H54 (cell line): ENCODE data around the gene EEA1.

Experiments
- DNase-seq: peaks from one replicate; pipeline ENCODE4 v3.0.0; 2011; ENCODE audit warnings: low spot score, mixed read lengths; ENCODE audit not compliant: insufficient read length
- FAIRE-seq: peaks from 3 replicates; lab custom pipeline; 2011; peaks lifted over from hg19 to GRCh38; lab: Jason Lieb, UNC
- POLR2A ChIP-seq: IDR thresholded peaks from 2 replicates; pipeline ENCODE4 v1.6.1; 2011; ENCODE audit warnings: low read depth, mild to moderate bottlenecking, low read length

The EEA1 gene

GRCh38 chr12:92786045-92786444 lies 143.1 kb downstream of the EEA1 start:
- no peak for TF ChIP-seq POLR2A
- DNase-seq (no peak), FAIRE-seq (no peak)

GRCh38 chr12:92785563-92785950 lies 143.5 kb downstream of the EEA1 start:
- TF ChIP-seq POLR2A: no peak
- no peak for FAIRE-seq
- no peak for DNase-seq

GRCh38 chr12:92784797-92785562 lies 144.1 kb downstream of the EEA1 start:
- FAIRE-seq (peak; percentile 97), DNase-seq (peak; percentile 9)
- no peak for TF ChIP-seq POLR2A

GRCh38 chr12:92784356-92784755 lies 144.7 kb downstream of the EEA1 start:
- no peak for TF ChIP-seq POLR2A
- DNase-seq (no peak), FAIRE-seq (no peak)

GRCh38 chr12:92779902-92780301 lies 149.2 kb downstream of the EEA1 start:
- FAIRE-seq: no peak
- no peak for TF ChIP-seq POLR2A

GRCh38 chr12:92778525-92778924 lies 150.6 kb downstream of the EEA1 start:
- FAIRE-seq (peak; percentile 36), DNase-seq (no peak)
- no peak for TF ChIP-seq POLR2A

More at GRCh38 chr12:92779902-92780301, 149.2 kb downstream of the EEA1 start:
- DNase-seq: no peak

- FAIRE-seq (no peak), DNase-seq (no peak)
- no peak for TF ChIP-seq POLR2A
These were observed 153.7 kb downstream of the EEA1 start for GRCh38 chr12:92775416-92775815.

GRCh38 chr12:92771001-92771400 lies 158.1 kb downstream of the EEA1 start:
- no peak for FAIRE-seq
- TF ChIP-seq POLR2A: no peak
- no peak for DNase-seq

- no peak for TF ChIP-seq POLR2A
- DNase-seq (no peak), FAIRE-seq (no peak)
These were observed 159.8 kb downstream of the EEA1 start for GRCh38 chr12:92769124-92769901.

- DNase-seq (no peak), FAIRE-seq (no peak)
- TF ChIP-seq POLR2A: no peak
These were observed 163.2 kb downstream of the EEA1 start for GRCh38 chr12:92765871-92766270.

GRCh38 chr12:92764831-92765230 lies 164.3 kb downstream of the EEA1 start:
- TF ChIP-seq POLR2A: no peak
- DNase-seq: no peak
- no peak for FAIRE-seq

GRCh38 chr12:92762773-92763172 lies 166.3 kb downstream of the EEA1 start:
- no peak for DNase-seq
- no peak for FAIRE-seq
- TF ChIP-seq POLR2A: no peak

- DNase-seq (peak; percentile 30), FAIRE-seq (peak; percentile 99)
- no peak for TF ChIP-seq POLR2A
These were observed 169.3 kb downstream of the EEA1 start for GRCh38 chr12:92759634-92760268.

GRCh38 chr12:92757597-92758121 lies 171.4 kb downstream of the EEA1 start:
- DNase-seq (no peak), FAIRE-seq (no peak)
- no peak for TF ChIP-seq POLR2A
